NK-92 treated with Interleukin-12 subunit alpha and Interleukin-12 subunit beta, amount 100 ng/mL, for 24 hours (cell line): ENCODE measurements around the gene SLC35A1.
"Not testable (repeated sequence)": the region's sequence is repeated elsewhere in the genome, so short reads cannot be mapped to it uniquely, and the experiment has no call there.

Source experiments
- DNase-seq: peaks from one replicate; lab custom pipeline; 2025; lab: John Stamatoyannopoulos, UW

The SLC35A1 gene, protein sequence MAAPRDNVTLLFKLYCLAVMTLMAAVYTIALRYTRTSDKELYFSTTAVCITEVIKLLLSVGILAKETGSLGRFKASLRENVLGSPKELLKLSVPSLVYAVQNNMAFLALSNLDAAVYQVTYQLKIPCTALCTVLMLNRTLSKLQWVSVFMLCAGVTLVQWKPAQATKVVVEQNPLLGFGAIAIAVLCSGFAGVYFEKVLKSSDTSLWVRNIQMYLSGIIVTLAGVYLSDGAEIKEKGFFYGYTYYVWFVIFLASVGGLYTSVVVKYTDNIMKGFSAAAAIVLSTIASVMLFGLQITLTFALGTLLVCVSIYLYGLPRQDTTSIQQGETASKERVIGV

DNA sequence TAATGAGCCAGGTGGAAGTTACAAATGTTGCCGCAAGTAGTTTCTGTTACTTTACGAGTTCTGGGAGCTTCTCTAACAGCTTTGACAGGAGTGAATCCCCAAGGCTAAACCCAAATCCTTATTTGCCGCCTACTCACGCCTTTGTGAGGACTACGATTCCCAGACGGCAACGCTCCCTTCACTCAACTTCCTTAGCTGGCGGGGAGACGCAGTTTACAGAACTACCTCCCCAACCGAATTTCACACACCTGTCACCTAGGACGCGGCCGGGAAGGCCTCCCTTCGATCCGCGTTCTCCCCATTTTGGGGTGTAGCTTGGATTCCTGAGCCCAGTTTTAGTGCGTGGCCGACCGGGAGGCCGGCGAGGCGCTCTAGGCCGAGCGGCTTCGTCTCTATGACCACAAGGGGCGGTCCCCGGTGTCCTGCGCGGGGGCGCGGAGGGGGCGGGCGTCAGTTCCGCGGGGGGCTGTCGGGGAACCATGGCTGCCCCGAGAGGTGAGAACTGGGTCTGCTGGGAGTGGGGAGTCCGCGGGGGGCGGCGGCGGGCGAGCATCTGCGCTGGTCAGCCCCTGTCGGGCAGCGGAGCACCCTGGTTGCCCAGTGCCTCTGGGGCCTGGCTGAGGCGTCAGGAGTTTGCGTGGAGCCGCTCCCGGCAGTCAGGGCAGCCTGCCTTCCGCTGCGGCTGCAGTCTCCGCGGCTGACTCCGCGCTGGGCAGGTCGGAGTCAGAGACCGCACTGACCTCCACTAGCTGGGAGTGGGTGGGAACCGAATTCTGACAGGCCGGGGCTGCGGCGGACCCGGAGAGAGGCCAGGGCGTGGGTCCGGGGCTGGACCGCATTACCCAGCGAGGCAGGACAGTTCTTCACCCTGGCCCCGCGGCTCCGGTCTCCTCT lies at the start of gene SLC35A1:
Gene SLC35A1, plus strand, starts transcription at position 450 of the 894 bp plus-strand sequence. Its CDS starts 30 bp downstream, at position 480.
- peak; percentile 74 for DNase-seq

DNA sequence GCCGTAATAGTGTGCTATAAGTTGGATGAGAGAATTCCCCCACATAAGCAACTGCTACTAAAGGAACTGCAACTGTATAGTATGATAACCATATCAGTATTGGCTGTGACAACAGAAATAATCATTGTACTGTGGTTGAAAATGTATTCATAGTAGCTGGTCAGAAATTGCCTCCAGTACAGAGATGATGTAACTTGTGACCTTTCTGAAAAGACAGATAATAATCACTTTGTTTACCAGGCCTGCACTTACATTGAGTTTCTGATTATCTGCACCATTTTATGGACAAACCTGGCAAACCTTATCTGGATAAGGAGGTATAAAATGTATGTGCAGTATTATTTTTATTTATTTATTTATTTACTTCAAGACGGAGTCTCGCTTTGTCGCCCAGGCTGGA lies 46.0 kb upstream of the SLC35A1 start:
- no peak for DNase-seq

DNA sequence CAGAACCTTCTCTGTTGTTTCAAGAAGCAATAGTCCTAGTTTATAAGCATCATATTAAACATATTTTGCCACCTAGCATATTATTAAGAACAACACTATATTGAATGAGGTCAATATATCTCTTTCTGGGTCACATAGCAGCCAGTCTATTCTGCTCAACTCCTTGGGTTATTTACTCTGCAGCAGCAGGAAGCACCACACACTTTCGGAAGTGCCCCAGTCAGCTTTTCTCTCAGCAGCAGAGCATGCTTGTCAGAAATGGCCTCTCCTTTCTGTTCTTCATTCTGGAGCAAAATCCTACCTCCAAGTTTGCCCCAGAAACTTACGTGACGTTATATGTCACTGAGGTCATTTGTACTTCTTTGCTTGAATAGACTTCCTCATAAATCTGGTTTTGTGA lies 42.3 kb upstream of the SLC35A1 start:
- no peak for DNase-seq

DNA sequence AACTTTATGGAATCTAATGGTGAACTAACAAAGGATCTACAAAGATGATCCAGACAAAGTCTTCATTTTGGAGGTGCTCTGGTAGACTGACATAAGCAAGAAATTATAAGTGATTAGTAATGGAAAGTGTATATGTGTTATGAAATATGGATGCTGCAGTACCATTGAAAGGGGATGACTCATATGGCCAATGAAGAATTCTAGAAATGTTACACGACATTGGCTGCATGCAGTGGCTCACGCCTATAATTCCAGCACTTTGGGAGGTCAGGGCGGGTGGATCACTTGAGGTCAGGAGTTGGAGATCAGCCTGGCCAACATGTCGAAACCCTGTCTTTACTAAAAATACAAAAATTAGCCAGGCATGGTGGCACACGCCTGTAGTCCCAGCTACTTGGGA lies 41.5 kb upstream of the SLC35A1 start:
- no peak for DNase-seq

DNA sequence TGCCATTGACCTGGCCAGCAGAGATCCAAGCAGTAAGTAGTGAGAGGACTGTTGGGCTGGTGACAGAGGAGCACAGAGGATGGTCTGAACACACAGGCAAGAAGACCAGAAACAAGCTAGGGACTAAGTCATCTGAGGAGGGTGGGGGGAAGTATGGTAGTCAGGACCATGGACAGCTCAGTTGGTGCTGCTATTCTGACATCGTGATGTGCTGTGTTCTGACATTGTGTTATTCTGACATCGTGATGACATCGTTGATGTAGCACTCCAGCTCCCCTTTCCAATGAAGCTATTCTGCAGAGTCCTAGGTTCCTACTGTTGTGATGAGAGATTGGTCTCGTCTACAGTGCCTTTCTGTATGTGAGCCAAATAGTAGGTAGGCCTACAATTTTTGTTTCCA lies 36.3 kb upstream of the SLC35A1 start:
- no peak for DNase-seq

DNA sequence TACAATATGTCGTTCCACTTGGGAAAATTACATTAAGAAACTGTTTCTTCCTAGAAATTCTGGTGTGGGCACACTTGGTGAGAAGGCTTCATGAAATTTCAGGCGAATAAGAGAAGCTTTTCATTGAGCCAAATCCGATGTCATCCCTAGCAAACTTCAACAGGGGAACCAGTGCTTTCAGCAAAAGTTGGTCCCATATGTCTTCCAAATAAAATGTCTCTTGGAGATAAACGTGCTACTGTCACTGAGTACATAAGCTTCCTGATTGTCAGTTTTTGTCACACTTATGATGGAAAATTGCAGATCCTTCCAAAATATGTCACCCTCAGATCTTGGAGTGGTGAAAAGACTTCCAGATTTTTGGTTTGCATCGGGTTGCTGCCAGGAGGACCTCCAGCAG lies 31.1 kb upstream of the SLC35A1 start:
- no peak for DNase-seq

DNA sequence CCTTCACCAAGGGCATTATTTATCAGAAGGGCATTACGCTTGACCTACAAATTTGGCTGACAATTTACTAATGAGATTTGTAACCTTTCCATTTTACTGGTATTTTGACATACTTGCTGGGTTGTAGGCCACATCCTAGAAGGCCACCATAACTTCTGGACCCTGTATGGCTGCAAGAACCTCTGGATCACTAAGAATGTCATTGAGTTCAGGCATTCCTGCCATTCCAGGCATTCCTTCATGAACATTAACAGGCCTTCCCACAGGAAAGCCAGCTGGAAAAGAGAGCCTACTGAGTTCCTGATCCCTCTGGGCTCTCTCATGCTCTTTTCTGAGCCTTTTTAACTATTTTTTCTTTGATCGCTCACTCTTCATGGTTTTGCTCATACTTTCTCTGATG lies 28.4 kb upstream of the SLC35A1 start:
- DNase-seq = no peak

DNA sequence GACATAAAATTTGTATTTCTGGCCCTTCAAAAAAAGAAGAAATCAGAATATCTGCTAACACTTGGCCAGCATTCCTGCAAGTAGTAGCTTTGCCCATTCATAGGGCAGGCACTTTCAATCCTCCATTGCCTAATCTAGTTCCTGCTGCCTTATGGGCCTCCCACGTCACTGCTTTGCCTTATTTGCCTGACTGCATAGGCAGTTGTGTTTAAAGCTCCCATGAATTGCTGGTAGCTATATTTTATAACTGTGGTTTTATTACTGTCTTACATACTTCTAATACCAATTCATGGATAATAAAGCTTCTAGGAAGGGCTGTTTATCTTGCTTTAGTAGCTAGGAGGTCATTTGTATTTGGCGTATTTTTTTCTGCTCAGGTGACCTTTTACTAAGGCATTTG lies 7.7 kb upstream of the SLC35A1 start:
- no peak for DNase-seq

DNA sequence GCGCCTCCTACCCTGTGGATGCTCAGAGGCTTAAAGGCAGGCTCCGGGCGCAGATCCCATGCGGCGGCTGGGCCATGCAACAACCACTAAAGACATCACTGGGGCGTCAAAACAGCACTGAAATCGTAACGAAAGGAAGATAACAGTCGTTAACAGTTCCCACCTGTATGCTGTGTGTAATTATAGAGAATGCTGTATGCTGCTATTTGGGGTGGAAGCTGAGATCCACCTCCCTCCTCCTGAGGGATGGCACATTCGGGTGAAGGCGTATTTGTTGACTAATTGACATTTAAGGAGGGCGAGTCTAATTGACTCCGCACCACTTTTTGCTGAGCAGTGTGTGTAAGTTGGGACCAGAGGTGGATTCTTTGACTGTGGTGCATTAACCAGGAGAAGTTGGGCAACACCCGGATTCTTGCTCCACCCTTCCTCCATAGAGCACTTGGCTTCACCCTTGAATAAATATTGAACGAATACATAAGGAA lies 687 bp downstream of the SLC35A1 start:
- DNase-seq = no peak

DNA sequence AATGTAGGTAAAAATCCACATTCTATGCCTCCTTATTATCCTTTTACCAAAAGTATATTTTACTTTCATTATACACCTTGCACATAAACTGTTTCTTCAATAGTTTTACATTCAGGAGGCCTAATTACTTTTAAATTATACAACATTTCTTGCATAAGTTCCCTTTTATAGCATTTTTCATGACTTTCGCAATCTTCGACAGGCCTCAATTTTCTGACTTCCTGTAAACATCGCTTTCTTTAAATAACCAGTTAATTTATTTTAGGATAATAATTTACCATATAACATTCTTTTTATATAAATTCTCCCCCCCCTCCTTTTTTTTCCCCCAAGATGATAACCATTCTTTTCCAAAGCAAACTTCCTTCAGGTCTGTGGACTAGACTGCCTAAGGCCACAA lies 9.2 kb downstream of the SLC35A1 start:
- no peak for DNase-seq

DNA sequence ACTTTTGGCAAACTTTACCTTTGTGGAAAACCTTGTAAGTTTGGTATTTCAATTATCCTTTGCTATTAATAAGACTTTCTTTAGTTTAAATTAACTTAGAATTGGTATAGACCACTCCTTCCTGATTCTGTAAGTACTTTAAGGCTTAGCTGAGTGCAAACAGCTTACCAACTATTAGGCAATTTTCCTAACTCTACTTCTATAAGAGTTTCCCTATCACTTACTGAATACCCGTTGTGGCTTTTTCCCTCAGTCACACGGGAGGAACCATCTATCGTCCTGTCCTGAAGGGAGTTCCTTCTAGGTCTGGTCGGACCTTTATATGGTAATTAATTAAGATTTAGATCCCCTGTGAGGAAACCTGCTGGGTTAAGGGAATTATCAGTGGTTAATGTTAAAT lies 9.6 kb downstream of the SLC35A1 start:
- no peak for DNase-seq

DNA sequence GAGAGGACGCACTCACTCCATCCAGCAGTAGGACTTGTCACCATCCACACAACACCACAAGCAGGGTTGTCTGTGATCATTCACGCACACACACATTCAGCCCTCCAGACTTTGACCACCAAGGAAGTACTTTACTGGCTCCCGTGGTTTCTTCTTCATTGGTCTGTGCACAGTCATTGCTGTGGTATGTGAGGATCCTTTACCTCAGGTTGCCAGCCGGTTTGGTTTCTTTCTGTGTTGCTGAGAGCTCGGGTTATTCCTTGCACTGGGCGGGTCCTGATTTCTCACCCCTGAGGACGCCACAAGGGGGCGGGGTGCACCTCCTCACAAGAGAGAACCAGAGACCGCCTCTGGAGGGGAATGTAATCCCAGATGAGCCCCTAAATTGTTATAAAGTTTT lies 11.2 kb downstream of the SLC35A1 start:
- DNase-seq = no peak

DNA sequence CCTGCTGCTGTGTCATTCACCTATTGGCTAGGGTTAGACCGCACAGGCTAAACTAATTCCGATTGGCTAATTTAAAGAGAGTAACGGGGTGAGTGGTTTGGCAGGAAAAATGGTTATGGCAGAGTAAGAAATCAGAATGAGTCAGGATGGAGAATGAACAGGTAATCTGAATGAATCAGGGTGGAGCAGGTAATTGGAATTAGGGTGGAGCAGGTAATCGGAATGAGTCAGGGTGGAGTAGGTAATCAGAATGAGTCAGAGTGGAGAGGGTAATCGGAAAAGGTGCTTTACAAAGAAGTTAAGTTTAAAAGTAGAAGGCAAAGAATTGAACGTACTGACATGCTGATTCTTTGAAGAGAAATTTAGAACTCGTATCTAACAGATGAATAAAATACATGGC lies 11.7 kb downstream of the SLC35A1 start:
- DNase-seq = no peak

DNA sequence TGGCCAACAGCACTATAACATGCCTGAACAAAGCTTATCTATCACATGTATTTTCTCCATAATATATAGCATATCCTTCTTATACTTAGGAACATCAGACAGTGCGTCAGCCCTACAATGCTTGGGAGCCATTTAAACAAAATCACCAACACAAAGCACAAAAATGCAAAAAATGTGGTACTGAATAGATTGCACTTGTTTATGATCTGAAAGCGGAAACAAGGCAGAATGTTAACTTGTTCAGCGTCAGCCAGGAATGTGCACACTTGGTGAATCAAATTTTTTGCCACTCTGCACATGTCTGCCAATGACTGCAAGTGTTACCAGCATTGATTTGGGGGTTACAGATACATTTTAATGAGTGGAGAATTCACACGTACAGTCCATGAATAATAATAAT lies 14.8 kb downstream of the SLC35A1 start:
- DNase-seq = no peak

DNA sequence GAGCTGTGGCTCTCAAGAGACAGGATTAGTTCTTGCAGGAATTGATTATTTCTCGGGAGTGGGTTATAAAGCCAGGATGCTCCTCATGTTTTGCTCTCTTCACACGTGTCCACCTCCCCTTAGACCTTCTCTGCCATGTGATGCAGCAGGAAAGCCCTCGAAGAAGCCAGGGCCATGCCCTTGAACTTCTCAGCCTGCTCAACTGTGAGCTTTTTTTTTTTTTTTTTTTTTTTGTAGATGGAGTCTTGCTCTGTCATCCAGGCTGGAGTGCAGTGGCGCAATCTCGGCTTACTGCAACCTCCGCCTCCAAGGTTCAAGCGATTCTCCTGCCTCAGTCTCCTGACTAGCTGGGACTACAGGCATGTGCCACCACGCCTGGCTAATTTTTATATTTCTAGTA lies 16.6 kb downstream of the SLC35A1 start:
- not testable (repeated sequence) for DNase-seq

DNA sequence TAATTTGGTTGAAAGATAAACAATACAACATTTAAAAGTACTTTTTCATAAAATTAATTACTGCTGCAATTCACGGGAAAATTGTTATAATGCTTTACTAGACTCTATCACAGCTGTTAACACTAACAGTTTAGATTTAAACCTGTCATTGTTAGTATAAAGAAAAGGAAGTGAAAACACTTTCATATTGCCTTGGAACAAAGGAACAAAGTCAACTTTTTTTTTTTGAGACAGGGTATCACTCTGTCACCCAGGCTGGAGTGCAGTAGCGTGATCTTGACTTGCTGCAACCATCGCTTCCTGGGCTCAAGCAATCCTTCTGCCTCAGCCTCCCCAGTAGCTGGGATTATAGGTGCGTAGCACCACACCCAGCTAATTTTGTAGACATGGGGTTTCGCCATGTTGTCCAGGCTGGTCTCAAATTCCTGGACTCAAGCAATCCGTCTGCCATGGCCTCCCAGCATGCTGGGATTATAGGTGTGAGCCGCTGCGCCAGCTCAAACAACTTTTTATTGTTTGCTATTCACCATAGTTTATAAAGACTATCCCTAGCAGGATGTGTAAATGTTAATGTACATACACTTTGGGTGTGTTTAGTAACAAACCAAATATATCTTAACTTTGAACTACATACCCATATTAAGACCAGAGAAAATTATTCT lies 22.1 kb downstream of the SLC35A1 start:
- no peak for DNase-seq

DNA sequence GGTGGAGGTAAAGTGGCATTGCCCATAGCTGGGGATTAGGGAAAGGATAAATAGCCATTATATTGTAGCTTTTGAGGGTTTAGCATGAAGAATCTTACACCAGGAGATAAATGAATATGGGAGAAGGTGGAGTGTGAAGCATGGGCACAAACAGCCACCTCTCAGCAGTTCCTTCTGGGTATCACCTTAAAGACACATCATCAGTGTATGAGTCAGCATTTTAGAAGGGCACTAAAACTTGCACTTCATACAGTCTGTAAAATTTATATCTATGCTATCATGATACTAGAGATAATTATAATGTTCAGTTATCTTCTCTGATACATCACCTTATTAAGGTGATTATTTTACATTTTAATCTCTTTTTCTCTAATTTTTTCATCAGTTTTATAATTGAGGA lies 25.3 kb downstream of the SLC35A1 start:
- DNase-seq = no peak

DNA sequence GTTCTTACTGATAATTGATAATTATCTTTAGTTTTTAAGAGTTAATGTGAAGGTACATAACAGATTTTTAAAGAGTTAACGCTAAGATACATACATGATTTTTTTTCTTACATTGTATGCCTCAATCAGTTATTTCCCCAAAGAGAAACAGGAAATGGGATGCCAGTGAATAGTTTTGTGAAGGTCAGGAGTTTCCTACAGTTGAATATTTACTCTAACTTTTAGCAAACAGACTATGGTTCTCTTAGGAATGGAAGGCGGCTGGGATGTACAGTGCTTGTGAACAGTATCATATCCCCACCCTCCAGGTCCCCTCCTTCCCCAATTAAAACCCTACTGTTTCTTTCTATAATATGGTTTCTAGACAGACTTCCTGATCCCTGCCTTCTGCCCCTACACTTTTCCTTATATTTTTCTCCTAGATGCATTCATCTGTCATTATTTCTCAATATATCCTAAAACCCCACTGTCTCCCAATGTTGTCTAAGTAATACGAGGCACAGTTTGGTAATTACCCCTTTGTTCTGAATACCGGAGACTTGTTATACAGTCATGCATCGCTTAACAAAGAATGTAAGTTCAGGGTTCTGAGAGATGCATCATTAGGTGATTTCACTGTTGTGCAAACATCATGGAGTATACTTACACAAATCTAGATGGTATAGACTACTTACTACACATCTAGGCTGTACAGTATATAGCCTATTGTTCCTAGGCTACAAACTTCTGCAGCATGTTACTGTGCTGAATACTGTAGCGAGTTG lies 29.2 kb downstream of the SLC35A1 start:
- no peak for DNase-seq

DNA sequence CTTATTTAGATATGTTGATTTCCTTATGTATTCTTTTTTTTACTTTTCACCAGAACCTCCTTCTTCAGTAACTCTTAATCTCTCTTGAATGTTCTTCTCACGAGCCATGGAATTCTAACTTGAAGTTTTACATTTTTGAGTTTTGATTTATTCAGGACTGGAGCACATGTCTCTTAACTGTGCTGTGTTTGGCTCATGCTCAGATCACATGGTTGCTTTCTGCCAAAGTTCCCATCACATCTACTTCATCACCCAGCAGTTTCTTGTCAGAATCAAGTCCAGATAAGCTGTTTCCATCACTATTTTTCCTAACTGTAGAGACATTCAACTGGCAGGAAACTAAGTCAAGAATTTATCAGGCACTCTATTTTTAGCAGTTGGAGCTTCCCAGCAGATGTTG lies 31.7 kb downstream of the SLC35A1 start:
- no peak for DNase-seq

DNA sequence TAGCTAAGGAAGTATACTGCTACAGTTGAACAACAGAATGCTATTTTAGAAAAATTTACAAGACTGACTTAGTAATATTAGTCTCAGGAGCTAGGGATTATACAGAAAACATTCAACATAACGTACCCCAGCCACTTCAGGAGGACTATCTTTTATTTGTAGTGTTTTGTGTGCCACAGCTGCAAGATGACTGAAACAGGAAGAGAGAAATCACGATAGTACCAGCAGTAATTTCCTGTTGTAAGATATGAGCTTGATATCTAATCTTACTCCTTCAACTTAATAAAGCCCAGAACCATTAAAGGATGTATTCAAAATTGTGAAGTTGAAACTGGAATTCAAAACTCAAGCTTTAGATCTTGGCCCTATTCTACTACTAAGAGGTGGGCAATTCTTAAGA lies 42.1 kb downstream of the SLC35A1 start:
- DNase-seq = no peak

DNA sequence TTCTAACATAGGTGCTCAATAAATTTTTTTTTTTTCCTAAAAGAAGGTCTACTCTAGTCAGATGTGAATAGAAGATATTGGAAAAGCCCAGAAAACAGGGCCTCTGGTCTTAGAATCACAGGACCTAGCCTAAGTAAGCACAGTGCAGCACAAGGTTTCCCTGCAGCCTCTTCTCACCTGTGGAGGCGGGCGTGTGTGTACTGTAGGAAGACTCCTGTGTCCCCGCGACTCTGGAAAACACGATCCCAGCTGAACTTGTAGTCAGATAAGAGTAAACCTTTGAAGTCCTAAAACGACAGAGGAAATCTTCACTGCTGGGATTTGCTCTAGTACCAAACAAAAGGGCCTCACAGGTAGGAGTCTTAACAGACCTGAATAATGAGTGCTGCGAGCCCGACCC lies 45.7 kb downstream of the SLC35A1 start:
- no peak for DNase-seq

DNA sequence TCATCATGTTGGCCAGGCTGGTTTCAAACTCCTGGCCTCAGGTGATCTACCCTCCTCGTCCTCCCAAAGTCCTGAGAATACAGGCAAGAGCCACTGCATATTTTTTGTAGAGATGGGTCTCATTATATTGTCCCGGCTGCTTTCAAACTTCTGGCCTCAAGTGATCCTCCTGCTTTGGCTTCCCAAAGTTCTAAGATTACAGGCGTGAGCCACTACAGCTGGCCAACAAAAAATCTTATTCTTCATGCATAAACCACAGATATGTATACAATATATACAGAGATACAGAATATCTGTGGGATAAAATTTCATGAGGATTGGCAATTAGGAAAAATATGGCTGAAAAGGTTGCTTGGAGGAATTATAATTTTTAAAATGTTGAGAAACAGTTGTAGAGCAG lies 49.9 kb downstream of the SLC35A1 start:
- DNase-seq = no peak
